GM19099 (cell line): ENCODE results near the gene RAB25.

Experiments
- POLR2A ChIP-seq: IDR thresholded peaks from 3 replicates; pipeline ENCODE4 v1.6.1; 2011; ENCODE audit warnings: low read depth; ENCODE audit not compliant: insufficient read length; ENCODE audit errors: extremely low read depth

Gene RAB25

GRCh38 chr1:156081917-156082308 is 21.0 kb downstream of the RAB25 start:
- no peak for TF ChIP-seq POLR2A

DNA sequence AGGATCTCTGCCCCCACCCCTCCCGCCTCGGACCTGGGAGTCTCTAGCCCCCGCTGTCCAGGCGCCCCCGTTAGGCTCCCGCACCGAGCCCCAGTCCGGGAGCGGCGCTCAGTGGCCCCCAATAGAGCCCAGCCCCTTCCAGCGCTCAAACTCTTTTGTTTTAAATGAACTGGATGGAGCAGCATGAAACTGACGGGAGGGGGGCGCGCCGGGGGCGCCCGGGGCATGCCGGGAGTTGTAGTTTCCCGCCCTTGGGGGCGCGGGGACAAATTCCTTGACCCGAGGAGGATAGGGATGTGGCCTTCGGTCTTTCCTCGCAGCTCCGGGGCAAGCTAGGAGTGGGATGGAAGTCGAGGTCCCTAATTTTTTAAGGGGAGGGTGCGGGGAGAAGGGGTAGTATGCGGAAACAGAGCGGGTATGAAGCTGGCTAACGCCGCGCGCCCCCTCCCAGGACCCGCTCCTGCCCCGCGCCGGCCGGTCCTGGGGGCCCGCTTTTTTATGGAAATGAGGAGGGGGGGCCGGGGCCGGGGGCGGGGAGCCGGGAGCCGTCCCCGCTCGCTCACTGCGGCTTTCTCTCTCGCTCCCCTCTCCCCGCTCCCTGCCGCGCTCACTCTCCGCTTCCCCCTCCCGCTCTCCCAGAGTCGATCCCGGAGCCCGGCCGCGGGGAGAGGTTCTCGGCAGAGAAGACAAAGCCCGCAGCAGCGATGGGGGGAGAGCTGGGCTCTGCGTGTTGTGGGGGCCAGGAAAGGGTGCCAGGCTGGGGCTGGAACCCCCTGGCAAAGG is 21.5 kb downstream of the RAB25 start, which contains the start of gene MEX3A:
Gene MEX3A, minus strand, starts transcription at position 157 of the 783 bp plus-strand sequence. CDS start 467 bp downstream, outside the sequence.
- TF ChIP-seq POLR2A, result peak; percentile 24

DNA sequence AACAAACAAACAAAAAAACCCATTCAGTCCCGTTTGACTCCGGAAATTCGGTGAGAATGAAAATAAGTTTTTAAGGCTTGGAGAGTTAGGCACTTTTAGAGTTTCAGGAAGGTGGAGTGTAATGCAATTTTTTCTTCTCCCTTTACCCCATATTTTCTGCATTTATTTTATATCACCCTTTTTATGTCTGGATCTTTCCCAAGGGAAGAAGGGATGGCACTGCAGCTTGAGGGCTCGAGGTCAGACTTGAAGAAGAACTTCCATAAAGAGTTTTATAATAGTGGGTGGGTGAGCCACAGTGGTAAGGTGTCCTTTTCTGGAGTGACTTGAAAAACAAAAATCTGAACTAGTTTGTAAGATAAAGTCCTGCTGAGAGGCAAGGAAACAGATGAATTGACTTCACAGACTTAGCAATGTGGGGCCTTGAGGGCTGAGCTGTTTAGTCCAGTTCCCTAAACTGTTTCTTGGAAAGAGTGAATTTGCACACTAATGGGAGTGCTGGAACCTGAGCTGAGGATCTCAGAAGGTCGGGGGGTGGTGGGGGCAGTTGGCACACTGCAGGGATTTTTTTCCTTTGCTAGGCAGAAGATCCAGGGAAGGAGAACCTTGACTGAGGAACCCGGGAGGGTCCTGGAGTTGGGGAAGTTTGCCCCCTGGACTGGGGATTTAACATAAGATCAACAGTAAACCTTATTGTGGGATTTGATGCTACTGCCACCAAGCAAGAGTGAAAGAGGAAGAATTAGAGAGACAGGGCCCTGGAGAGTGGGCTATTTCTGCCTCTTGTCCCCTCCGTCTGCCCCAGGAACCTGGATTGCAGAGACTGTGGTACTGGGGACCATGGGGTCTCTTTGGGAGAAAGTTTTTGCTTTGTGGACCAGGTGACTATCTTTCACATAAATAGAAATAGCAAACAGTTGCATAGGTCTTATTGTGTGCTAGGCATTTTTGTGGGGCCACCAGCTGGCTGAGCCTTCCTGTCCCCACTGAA is 23.1 kb downstream of the RAB25 start:
- TF ChIP-seq POLR2A, result no peak

DNA sequence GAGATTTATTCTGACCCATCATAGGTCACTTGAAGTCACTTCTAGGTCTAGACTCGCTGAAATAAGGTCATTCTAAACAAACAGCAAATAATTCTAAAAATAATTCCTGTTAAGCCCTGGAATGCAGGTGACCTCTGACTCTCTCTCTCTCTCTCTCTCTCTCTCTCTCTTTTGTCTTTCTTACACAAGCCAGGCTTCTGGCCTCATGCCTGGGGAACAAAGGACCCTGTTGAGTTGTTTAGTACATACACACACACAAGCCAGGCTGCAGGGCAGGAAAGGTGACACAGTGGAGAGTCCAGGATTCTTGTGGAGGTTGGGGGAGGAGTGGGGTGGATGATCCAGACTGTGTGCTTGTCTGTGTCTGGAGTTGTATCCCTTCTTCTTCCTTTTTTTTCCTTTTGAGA is 25.3 kb downstream of the RAB25 start:
- no peak for TF ChIP-seq POLR2A

- no peak for TF ChIP-seq POLR2A
Measured at GRCh38 chr1:156089704-156090103, 28.7 kb downstream of the RAB25 start.

- no peak for TF ChIP-seq POLR2A
Measured at GRCh38 chr1:156090138-156090839, 29.3 kb downstream of the RAB25 start.

- no peak for TF ChIP-seq POLR2A
Measured at GRCh38 chr1:156090840-156091188, 29.9 kb downstream of the RAB25 start.

- no peak for TF ChIP-seq POLR2A
Measured at GRCh38 chr1:156091610-156092009, 30.6 kb downstream of the RAB25 start.

DNA sequence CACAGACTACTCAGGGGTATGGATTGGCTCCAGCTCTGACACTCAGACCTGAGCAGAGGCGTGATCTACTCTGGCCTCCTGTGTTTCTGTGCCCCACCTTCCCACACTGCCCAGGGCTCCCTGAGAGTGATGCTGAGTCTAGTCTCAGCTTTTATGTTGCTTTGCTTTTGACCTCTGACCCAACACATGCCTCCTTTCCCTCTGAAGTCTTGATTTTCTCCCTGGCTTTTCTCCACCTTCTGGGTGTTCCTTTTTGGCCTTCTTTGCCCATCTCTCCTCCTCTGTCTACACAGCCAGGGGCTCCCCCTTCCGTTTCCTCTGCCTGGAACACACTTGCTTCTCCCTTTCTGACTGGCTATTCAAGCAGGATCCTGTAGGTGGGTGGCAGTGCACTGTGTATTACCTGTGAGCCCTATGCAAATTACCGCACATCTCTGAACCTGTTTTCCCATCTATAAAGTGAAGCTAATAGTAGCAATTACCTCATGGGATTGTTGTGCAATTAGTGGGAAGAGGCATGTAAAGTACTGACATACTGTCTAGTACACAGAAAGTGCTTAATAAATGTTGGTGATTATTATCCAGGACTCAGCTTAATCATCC is 35.0 kb downstream of the RAB25 start:
- TF ChIP-seq POLR2A, result no peak

DNA sequence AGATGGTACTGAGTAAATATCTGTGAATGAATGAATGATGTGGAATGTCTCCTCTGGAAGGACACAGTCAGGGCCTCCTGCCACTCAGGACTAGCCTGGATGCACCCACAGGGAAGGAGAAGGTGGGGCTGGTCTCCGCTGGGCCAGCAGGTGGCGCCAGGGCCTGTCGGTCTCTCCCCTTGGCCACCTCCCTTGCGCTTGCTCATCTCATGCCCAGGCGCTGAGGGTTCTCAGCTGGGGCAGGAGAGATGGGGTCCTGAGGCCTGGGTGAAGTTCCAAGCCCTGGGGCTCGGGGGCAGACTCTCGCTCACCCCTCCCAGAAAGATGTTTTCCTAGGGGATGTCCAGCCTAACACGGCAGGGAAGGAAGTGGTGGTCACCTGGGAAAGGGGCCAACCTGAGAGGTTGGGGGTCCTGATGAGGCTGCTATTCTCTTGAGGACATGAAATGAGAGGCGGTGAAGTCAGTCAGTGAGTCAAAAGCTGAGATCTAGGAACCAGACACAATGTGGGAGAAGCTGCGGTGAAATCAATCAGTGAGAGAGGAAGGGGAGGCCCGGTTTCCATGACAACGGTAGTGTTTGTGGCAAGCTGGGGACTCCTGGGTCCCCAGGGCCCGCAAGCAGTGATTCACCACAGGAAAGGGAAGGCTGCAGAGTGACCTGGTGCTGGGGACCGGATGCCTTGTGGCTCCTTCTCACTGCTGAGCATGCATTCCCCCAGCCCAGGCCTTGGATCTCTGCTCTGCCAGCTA is 35.9 kb downstream of the RAB25 start:
- TF ChIP-seq POLR2A, result peak; percentile 30

DNA sequence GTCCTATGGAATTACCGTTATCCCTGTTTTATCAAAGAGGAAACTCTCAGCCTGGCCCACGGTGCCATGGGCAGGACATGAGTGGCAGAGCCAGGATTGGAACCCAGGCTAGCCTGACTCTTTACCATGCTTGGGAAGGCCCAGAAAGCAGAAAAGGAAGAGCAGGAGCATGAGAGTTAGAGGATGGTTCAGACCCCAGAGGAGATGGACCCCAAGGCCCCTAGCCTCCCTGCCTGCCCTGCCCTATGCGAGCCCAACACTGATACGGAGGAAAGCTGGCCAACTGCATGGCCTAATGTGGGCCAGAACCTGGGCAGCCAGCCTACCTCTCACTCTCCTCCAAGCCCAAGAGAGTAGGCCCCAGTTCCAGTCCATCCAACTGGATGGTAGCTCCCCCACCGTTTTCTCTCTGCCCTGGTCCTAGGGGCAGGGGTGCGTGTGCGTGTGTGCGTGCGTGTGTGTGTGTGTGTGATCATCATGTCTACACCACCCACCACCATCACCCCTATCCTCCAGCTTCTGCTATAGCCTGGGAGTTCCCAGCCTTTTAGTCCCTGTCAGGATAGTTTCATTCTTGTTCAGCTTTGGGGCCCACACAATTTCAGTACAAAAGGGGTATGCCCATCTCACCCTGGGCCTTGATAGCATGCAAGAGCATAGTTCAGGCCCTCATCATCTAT is 36.7 kb downstream of the RAB25 start:
- TF ChIP-seq POLR2A, result no peak

DNA sequence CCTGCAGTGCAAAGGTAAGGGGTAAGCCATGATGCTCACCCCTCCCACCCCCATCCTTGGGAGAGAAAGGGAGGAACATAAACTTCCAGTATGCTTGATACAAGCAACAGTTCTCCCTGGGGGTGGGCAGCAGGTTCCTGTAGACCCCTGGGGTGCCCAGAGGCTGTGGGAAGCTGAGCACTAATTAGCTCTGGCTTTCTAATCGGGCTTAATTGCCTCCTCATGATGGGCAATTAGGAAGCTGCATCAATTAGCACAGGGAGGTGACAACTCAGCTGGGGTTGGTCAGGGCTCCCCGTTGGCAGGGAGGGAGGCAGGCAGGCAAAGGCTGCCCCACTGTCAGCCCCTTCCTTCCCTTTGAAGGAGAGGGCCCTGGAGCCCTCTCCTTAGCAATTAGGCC is 37.8 kb downstream of the RAB25 start:
- TF ChIP-seq POLR2A, result no peak

- no peak for TF ChIP-seq POLR2A
Measured at GRCh38 chr1:156099282-156099681, 38.3 kb downstream of the RAB25 start.
